Stimulated activated CD4-positive, alpha-beta T cell treated with anti-CD3 and anti-CD28 coated beads, Interleukin-2, amount 100 ng/mL, for 4 hours (primary cell): ENCODE measurements around the gene KCNAB1.

Source experiments
- DNase-seq: peaks from one replicate; pipeline ENCODE4 v3.0.0-alpha.2; 2020; ENCODE audit warnings: low read depth

The KCNAB1 gene

GRCh38 chr3:156323466-156323865 lies 203.1 kb downstream of the KCNAB1 start:
- DNase-seq = no peak

DNA sequence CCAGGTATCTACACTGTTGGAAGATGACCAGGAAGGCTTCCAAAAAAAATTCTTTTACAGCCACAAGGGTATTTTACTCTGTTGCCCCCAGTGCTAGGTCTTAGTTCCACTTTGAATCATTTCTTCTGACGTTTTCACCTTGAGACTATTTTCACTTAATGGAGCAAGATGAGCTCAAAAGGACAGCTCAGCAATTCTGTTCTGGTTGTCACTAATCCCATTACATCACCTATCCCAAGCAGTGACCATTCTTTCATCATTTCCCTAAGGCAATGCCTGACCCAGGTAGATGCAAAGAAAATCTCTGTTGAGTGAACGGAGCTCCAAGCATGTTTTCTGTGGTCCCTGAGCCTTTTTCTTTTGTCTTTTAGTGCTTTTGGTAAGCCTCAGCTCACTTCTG lies 210.0 kb downstream of the KCNAB1 start:
- DNase-seq = no peak

- no peak for DNase-seq
These were observed 211.9 kb downstream of the KCNAB1 start for GRCh38 chr3:156332304-156332703.

GRCh38 chr3:156334841-156335545 lies 214.6 kb downstream of the KCNAB1 start:
- DNase-seq = no peak

- DNase-seq = no peak
These were observed 219.1 kb downstream of the KCNAB1 start for GRCh38 chr3:156339491-156339890.

DNA sequence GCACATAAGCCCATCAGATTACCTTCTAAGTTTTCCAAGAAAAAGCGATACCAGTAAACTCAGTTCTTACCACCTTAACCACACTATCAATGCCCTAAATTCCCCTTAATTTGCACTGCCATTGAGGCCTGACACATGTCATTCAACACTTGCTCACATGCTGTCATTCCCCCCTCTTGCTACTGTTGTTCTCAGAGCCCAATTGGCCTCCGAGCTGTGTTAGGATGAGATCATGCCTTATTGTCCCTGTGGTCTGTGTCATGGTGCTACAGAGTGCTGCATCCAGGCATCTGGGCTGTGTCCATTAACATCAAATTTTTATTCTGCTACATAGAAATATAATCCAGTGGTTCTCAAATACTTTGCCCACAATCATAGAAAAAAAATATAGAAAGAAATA lies 221.0 kb downstream of the KCNAB1 start:
- DNase-seq = no peak

DNA sequence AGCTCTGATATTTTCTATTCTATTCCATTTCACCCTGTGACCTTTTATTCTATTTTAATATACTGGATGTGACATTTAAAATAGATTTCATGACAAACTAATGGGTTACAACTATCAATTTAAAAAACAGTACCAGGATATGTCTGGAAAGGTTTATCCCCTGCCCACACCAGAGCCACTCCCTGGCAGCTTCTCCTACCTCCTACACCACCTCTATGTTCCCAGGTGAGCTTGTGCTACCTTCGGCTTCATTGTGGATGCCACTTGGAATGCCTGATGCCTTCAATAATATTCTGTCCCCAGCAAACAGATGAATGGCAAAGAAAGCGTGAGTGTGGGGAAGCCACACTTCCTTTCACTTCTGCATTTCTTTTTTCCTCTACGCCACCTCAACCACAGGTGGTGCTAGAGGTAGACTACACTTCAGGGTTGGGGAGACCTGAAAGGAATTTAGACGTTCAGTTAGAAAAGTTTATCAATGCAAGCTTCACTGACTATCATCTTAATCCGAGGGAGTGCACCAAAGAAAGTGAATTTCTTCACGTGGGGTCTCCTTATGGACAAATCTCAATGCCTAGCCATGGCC lies 221.5 kb downstream of the KCNAB1 start:
- no peak for DNase-seq

- no peak for DNase-seq
These were observed 223.8 kb downstream of the KCNAB1 start for GRCh38 chr3:156344215-156344614.

DNA sequence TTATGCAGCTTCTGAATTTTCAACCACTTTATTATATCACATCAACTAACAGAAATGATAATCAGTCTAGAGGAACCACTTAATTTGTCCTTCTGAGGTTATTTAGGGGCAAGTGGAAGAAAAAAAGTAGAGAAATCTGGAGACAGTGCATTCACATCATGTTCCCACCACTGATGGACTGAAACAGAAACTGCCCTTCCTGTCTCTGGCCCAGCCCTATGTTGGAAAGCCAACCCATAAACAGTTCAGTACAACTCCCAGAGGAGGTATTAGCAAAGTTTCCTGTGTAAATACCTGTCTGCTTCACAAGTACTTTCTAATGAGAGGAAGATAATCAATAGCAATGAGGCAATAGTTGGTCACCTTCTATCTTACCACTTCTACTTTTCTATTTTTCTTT lies 228.7 kb downstream of the KCNAB1 start:
- DNase-seq = no peak

- DNase-seq = no peak
These were observed 229.6 kb downstream of the KCNAB1 start for GRCh38 chr3:156349978-156350377.

- no peak for DNase-seq
These were observed 230.4 kb downstream of the KCNAB1 start for GRCh38 chr3:156350781-156351180.

- no peak for DNase-seq
These were observed 231.4 kb downstream of the KCNAB1 start for GRCh38 chr3:156351783-156352182.

DNA sequence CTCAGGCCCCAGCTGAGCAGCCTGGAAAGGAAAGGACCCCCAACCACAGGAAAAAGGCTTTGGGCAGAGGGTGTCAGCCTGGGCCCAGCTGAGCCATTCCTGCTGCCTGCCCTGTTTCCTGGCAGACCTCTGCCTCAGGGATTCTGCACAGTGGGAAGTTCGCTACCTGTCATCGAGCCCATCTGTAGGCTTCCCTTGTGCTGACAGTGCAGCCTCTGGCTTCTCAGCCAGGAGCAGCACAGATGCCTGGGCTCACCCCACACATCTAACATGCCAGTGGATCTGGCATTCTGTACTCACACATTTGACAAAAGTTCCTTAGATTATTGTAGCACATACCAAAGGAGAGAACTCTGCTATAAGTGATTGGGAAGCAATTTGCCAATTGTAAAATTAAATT lies 232.3 kb downstream of the KCNAB1 start:
- no peak for DNase-seq

DNA sequence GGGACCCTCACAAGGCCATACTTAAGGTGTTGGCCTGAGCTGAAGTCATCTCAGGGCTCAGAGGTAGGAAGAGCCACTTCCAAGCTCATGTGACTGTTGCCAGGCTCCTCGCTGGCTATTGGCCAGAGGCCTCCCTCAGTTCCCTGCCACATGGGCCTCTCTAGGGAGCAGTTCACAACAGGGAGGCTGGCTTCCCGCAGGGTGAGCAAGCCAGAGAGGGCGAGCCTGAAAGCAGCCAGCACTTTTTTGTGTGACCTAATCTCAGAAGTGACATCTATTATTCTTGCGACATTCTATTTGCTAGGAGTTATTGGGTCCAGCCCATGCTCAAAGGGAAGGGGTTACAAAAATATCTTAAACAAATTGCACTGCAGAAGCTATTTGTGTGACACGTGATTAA lies 233.2 kb downstream of the KCNAB1 start:
- DNase-seq = no peak

DNA sequence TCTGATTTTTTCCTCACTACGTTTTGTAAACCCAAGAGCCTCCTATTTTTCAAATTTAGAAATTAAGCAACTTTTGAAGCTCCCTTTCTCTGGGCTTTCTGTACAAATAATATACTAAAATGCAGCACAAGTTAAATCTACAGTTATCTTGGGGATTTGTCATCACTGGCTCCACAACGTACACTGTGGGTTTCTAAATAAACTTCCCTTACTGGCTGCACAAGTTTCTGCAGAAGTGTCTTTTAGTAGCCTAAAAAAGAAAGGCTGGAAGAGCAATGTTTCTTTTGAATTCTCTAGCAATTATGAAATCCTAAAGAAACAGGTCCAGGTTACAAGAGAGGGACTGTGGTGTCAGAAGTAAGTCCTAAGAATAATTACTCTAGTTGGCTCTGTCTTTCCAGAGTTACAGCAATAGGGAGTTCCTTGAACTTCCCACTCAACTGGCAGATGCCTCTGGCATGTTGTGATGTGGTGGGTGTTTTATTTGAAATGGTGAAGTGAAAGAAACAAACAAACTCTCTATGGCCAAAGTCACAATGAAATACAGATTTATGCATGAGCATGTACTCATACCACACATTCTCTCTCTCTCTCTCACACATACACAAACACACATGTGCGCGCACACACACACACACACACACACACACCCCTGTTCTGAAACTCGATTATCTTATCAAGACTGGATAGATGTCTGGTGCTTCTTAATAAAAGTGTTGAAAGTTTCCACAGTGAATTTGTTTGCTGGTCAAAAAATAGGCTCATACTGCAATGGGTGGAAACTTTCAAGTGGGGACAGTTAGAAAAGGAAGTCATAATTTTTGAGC lies 236.4 kb downstream of the KCNAB1 start:
- no peak for DNase-seq

DNA sequence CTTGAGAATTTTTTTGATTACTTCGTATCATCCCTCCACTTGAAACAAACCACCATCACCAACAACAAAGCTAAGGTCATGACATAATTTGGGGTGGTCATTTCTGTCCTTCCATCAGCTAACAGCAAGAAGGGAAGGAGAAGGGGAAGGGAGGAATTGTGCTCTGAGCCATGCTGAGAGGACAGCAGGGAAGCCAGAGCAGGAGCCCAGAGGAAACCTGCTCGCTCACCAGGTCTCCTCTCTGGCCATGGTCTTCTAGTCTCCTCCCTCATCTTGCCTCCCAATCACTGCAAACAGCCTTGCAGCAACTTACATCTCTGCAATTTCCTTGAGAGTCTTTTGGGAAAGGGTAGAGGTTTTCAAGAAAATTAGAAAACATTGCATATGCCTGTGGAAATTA lies 237.9 kb downstream of the KCNAB1 start:
- no peak for DNase-seq

DNA sequence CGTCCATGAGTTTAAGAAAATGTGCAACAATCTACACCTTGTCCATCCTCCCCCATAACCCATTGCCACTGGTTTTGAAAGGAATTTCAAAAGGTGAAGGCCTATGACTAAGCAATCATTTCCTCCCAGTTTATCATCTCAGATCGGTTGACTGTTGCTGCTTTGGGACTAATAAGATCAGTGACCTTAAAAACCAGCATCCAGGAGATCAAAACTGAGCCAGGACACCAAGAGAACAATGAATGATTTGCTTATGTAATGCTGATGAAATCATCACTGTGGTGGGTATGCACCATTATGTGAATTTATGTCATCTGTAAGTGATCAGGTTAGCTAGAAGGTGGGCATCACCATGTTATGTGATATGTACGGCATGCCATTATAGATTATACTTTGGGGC lies 239.0 kb downstream of the KCNAB1 start:
- DNase-seq = no peak

- no peak for DNase-seq
These were observed 239.7 kb downstream of the KCNAB1 start for GRCh38 chr3:156360083-156360482.

GRCh38 chr3:156360963-156361362 lies 240.6 kb downstream of the KCNAB1 start:
- DNase-seq = no peak

DNA sequence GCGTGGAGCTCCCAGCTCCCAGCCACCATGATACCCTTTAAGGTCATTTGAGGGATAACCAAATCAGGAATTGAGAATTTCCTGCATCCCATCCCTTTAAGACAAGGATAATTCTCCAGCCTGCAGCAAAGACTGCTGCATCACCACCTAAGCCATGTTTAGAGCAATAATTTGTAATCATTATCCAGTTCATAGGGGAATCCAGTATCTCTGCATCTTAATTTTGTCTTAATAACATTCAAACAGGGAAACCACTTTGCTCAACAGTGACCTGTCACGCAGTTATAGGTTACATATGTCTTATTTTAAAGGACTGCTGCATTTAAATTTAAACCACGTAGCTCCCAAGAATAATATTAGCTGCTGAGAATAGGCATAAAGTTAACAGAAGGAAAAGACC lies 246.2 kb downstream of the KCNAB1 start:
- DNase-seq = no peak

DNA sequence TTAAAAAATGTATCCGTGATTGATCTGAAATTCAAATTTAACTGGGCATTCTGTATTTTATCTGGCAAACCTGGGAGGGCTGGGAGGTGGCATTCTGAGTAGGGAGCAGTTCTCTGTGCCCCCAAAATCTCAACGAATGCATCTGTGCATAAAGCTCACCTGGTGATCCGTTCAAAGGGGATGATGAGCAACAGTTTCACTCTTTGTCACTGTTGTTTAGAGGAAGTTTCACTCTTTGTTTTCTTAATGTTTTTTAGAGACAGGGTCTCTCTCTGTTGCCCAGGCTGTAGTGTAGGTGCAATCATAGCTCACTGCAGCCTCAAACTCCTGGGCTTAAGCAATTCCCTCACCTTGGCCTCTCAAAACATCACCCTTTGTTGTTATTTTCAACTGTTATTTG lies 247.8 kb downstream of the KCNAB1 start:
- no peak for DNase-seq

- no peak for DNase-seq
These were observed 251.3 kb downstream of the KCNAB1 start for GRCh38 chr3:156371701-156372100.

GRCh38 chr3:156373095-156373494 lies 252.7 kb downstream of the KCNAB1 start:
- DNase-seq = no peak
